WTC11 (cell line): ENCODE data around the gene C15orf39. TPM values are rescaled to one million over a fixed set of nuclear protein-coding genes. Genes with fewer than 3 reads are reported as not detected.

Source experiments
- ATAC-seq: fragments of 200-7000 bp; cut with Tn5 transposase; 2 replicates; pipeline ENCODE4 v1.10.0; 2021; ENCODE audit warnings: mild to moderate bottlenecking, moderate library complexity
- CTCF ChIA-PET: fragments of 300-600 bp; sonication (Branson Sonifier 250); formaldehyde crosslinking; loops from one replicate; lab custom pipeline; 2021; ENCODE audit warnings: antibody characterized with exemption; lab: Charles Lee
- POLR2A ChIA-PET: fragments of 350-600 bp; sonication (Branson Sonifier 250); formaldehyde crosslinking; loops from one replicate; lab custom pipeline; 2021; ENCODE audit warnings: antibody characterized with exemption; lab: Charles Lee
- DNase-seq: peaks from one replicate; pipeline ENCODE4 v3.0.0; 2021; ENCODE audit warnings: low spot score
- H3K27ac Mint-ChIP-seq: 2 replicates; pipeline ENCODE4 v1.8.0; 2021; ENCODE audit warnings: mixed read lengths
- H3K27me3 Mint-ChIP-seq: 2 replicates; pipeline ENCODE4 v1.8.0; 2021; ENCODE audit warnings: low read depth, mild to moderate bottlenecking, moderate library complexity, mixed read lengths
- H3K36me3 Mint-ChIP-seq: 2 replicates; pipeline ENCODE4 v1.8.0; 2021; ENCODE audit warnings: mixed read lengths
- H3K4me1 Mint-ChIP-seq: 2 replicates; pipeline ENCODE4 v1.8.0; 2022; ENCODE audit warnings: mixed read lengths
- H3K4me3 Mint-ChIP-seq: 2 replicates; pipeline ENCODE4 v1.8.0; 2021; ENCODE audit warnings: mild to moderate bottlenecking, moderate library complexity, mixed read lengths
- H3K9me3 Mint-ChIP-seq: 2 replicates; pipeline ENCODE4 v1.8.0; 2021; ENCODE audit warnings: mixed read lengths
- CDX4 ChIP-seq: fragments of 250-450 bp; sonication (Bioruptor Pico); IDR thresholded peaks from 2 replicates; pipeline ENCODE4 v1.9.0; 2021; ENCODE audit warnings: moderate library complexity, mild to moderate bottlenecking, inconsistent platforms, borderline replicate concordance
- CREM ChIP-seq: sonication (generic); formaldehyde crosslinking; IDR thresholded peaks from 2 replicates; pipeline ENCODE4 v1.8.1; 2022; ENCODE audit warnings: mild to moderate bottlenecking, missing genetic modification reagents, moderate library complexity
- ELF4 ChIP-seq: sonication (generic); formaldehyde crosslinking; IDR thresholded peaks from 2 replicates; pipeline ENCODE4 v1.8.1; 2022; ENCODE audit warnings: low read depth, mild to moderate bottlenecking, moderate library complexity, missing genetic modification reagents
- ESRRA ChIP-seq: sonication (generic); formaldehyde crosslinking; IDR thresholded peaks from 2 replicates; pipeline ENCODE4 v1.8.1; 2022; ENCODE audit warnings: mild to moderate bottlenecking, missing genetic modification reagents, borderline replicate concordance
- FOXK1 ChIP-seq: sonication (generic); formaldehyde crosslinking; IDR thresholded peaks from 2 replicates; pipeline ENCODE4 v1.8.0; 2022; ENCODE audit warnings: mild to moderate bottlenecking, moderate library complexity, missing genetic modification reagents
- FOXP4 ChIP-seq: sonication (generic); formaldehyde crosslinking; IDR thresholded peaks from 2 replicates; pipeline ENCODE4 v1.8.0; 2022; ENCODE audit warnings: mild to moderate bottlenecking, missing genetic modification reagents
- HMGA2 ChIP-seq: fragments of 250-450 bp; sonication (Bioruptor Pico); IDR thresholded peaks from 2 replicates; pipeline ENCODE4 v1.4.0; 2021; ENCODE audit warnings: mild to moderate bottlenecking, moderate library complexity
- JAZF1 ChIP-seq: fragments of 250-450 bp; sonication (Bioruptor Pico); IDR thresholded peaks from 2 replicates; pipeline ENCODE4 v1.9.0; 2021; ENCODE audit warnings: moderate library complexity, mild to moderate bottlenecking, inconsistent platforms
- JUN ChIP-seq: sonication (generic); formaldehyde crosslinking; IDR thresholded peaks from 2 replicates; pipeline ENCODE4 v1.8.0; 2023; ENCODE audit warnings: mild to moderate bottlenecking, missing genetic modification reagents
- NFYB ChIP-seq: sonication (generic); formaldehyde crosslinking; conservative IDR thresholded peaks from 2 replicates; pipeline ENCODE4 v1.8.0; 2022; ENCODE audit warnings: low read depth, missing genetic modification reagents
- NR3C1 ChIP-seq: sonication (generic); formaldehyde crosslinking; conservative IDR thresholded peaks from 2 replicates; pipeline ENCODE4 v1.8.1; 2023; ENCODE audit warnings: low read depth, mild to moderate bottlenecking, missing genetic modification reagents
- OVOL2 ChIP-seq: fragments of 250-450 bp; sonication (Bioruptor Pico); IDR thresholded peaks from 2 replicates; pipeline ENCODE4 v1.9.0; 2021; ENCODE audit warnings: mild to moderate bottlenecking, borderline replicate concordance
- PRDM15 ChIP-seq: sonication (generic); formaldehyde crosslinking; IDR thresholded peaks from 2 replicates; pipeline ENCODE4 v1.8.0; 2022; ENCODE audit warnings: missing genetic modification reagents
- PREB ChIP-seq: sonication (generic); formaldehyde crosslinking; IDR thresholded peaks from 2 replicates; pipeline ENCODE4 v1.8.1; 2022; ENCODE audit warnings: mild to moderate bottlenecking, missing genetic modification reagents, moderate library complexity, borderline replicate concordance
- PRRX2 ChIP-seq: fragments of 250-450 bp; sonication (Bioruptor Pico); IDR thresholded peaks from 2 replicates; pipeline ENCODE4 v1.8.0; 2021; ENCODE audit warnings: mild to moderate bottlenecking
- SP1 ChIP-seq: sonication (generic); formaldehyde crosslinking; conservative IDR thresholded peaks from 2 replicates; pipeline ENCODE4 v1.8.1; 2022; ENCODE audit warnings: missing genetic modification reagents
- TCF7 ChIP-seq: sonication (generic); formaldehyde crosslinking; IDR thresholded peaks from 2 replicates; pipeline ENCODE4 v1.8.0; 2022; ENCODE audit warnings: mild to moderate bottlenecking, low read depth, missing genetic modification reagents, moderate library complexity
- TEAD4 ChIP-seq: sonication (generic); formaldehyde crosslinking; IDR thresholded peaks from 2 replicates; pipeline ENCODE4 v1.8.0; 2022; ENCODE audit warnings: mild to moderate bottlenecking, missing genetic modification reagents
- ZBTB21 ChIP-seq: sonication (generic); formaldehyde crosslinking; IDR thresholded peaks from 2 replicates; pipeline ENCODE4 v1.8.1; 2023; ENCODE audit warnings: mild to moderate bottlenecking, missing genetic modification reagents, borderline replicate concordance
- ZNF138 ChIP-seq: sonication (generic); formaldehyde crosslinking; conservative IDR thresholded peaks from 2 replicates; pipeline ENCODE4 v1.8.1; 2022; ENCODE audit warnings: mild to moderate bottlenecking, moderate library complexity, missing genetic modification reagents
- ZNF219 ChIP-seq: sonication (generic); formaldehyde crosslinking; IDR thresholded peaks from 2 replicates; pipeline ENCODE4 v1.8.0; 2023; ENCODE audit warnings: missing genetic modification reagents, mild to moderate bottlenecking, borderline replicate concordance
- ZNF263 ChIP-seq: sonication (generic); formaldehyde crosslinking; IDR thresholded peaks from 2 replicates; pipeline ENCODE4 v1.8.1; 2022; ENCODE audit warnings: low read depth, mild to moderate bottlenecking, moderate library complexity, missing genetic modification reagents
- ZNF425 ChIP-seq: fragments of 250-450 bp; sonication (Bioruptor Pico); conservative IDR thresholded peaks from 2 replicates; pipeline ENCODE4 v1.9.0; 2021; ENCODE audit warnings: mild to moderate bottlenecking
- total RNA-seq: library from RNA; stranded (reverse); gene quantifications from 3 replicates; pipeline ENCODE4 v1.2.3, GENCODE V29; 2021

Gene C15orf39
- total RNA-seq, 1 experiment from 2014 or later = 52.8 TPM

GRCh38 chr15:75233504-75234190 is 32.0 kb downstream of the C15orf39 start:
- Mint-ChIP-seq H3K9me3 (no peaks in the 10 kb centered on the region), H3K4me1 (peaks cover 17% of the 10 kb centered on the region), H3K36me3 (no peaks in the 10 kb centered on the region), H3K27ac (no peak overlapping the region), H3K27me3 (peaks cover 18% of the 10 kb centered on the region), H3K4me3 (no peak overlapping the region)
- CTCF ChIA-PET = interaction anchor here (0.9 kb wide), 1 partner anchor 13 kb away, joined by 4 read pairs; no protein-coding TSS in a partner anchor
- POLR2A ChIA-PET = no interaction called here
- no peak for ATAC-seq
- no peak for TF ChIP-seq ELF4 (CRISPR knock-in tag)
- TF ChIP-seq NFYB = no peak
- TF ChIP-seq ZNF219 = no peak
- TF ChIP-seq CREM = no peak
- no peak for TF ChIP-seq FOXP4
- no peak for TF ChIP-seq JUN (CRISPR knock-in tag)
- no peak for TF ChIP-seq PREB (CRISPR knock-in tag)
- TF ChIP-seq ZNF138 = no peak
- TF ChIP-seq ZBTB21 (CRISPR knock-in tag) = no peak
- no peak for TF ChIP-seq TEAD4 (CRISPR knock-in tag)
- no peak for TF ChIP-seq SP1 (CRISPR knock-in tag)
- TF ChIP-seq OVOL2 (CRISPR knock-in tag) = no peak
- TF ChIP-seq PRRX2 (CRISPR knock-in tag) = no peak
- TF ChIP-seq NR3C1 = no peak
- TF ChIP-seq JAZF1 (CRISPR knock-in tag) = no peak
- TF ChIP-seq CDX4 (CRISPR knock-in tag) = no peak
- no peak for DNase-seq

- no peak for ATAC-seq
- Mint-ChIP-seq H3K4me1 (peaks cover 17% of the 10 kb centered on the region), H3K27ac (no peak overlapping the region), H3K4me3 (no peak overlapping the region), H3K36me3 (no peaks in the 10 kb centered on the region), H3K27me3 (peaks cover 20% of the 10 kb centered on the region), H3K9me3 (no peaks in the 10 kb centered on the region)
- DNase-seq = peak; percentile 1
- ChIA-PET CTCF (interaction anchor here (0.9 kb wide), 1 partner anchor 13 kb away, joined by 4 read pairs; no protein-coding TSS in a partner anchor), POLR2A (no interaction called here)
- TF ChIP-seq FOXK1 (CRISPR knock-in tag) = no peak
- no peak for TF ChIP-seq TCF7 (CRISPR knock-in tag)
- no peak for TF ChIP-seq ZNF263 (CRISPR knock-in tag)
- TF ChIP-seq NR3C1 = no peak
These were observed 32.6 kb downstream of the C15orf39 start for GRCh38 chr15:75234191-75234810.

GRCh38 chr15:75235051-75235673 is 33.5 kb downstream of the C15orf39 start:
- Mint-ChIP-seq H3K4me1 (peaks cover 17% of the 10 kb centered on the region), H3K27me3 (peaks cover 25% of the 10 kb centered on the region), H3K36me3 (no peaks in the 10 kb centered on the region), H3K4me3 (no peak overlapping the region), H3K9me3 (no peaks in the 10 kb centered on the region), H3K27ac (no peak overlapping the region)
- POLR2A ChIA-PET = no interaction called here
- CTCF ChIA-PET = no interaction called here
- no peak for ATAC-seq
- peak; percentile 6 for DNase-seq
- TF ChIP-seq ESRRA (CRISPR knock-in tag) = no peak
- TF ChIP-seq PRDM15 (CRISPR knock-in tag) = no peak
- TF ChIP-seq HMGA2 = no peak
- no peak for TF ChIP-seq ZNF425
